NCI-H748 (cell line): ENCODE data around the gene SCUBE2.

Experiments used
- DNase-seq: peaks from one replicate; lab custom pipeline; 2025; ENCODE audit not compliant: unreplicated experiment; lab: John Stamatoyannopoulos, UW

The SCUBE2 gene

DNA sequence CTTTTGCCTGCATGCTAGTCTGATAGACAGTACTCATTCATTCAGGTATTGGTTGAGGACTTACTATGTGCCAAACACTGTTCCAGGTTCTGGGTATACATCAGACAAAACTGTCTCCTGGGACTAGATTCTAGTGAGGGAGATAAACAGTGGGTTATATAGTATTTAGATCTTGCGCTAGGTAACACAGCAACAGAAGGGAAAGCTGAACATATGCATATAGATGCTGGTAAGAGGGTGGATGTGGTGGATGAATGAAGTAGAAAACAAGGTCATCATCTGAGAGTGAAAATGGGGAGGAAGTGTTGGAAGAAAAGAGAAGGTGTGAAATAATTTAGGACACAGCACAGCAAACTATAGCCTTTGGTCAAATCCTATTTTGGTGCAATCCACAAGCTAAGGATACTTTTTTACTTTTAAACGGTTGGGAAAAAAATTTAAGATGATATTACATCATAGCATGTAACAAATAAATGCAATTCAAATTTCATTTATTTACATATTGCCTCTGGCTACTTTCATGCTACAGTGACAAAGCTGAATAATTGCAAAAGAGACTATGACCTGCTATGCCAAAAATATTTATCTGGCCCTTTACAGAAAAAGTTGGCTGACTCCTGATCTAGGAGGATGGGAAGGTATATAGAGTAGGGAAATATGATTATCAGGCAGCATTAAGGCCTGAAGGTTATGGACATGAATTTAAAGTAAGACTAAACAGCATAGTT is 120.0 kb downstream of the SCUBE2 start:
- no peak for DNase-seq
